ENCODE results near the gene PTPRS. TPM values are rescaled to one million over a fixed set of nuclear protein-coding genes. Genes with fewer than 3 reads are reported as not detected.
A peak's percentile ranks its signal among the peaks of the same experiment; 100 is the strongest.

Gene PTPRS
- total RNA-seq, 4 donors from 2014 or later = 446 to 795 (median 529) TPM

DNA sequence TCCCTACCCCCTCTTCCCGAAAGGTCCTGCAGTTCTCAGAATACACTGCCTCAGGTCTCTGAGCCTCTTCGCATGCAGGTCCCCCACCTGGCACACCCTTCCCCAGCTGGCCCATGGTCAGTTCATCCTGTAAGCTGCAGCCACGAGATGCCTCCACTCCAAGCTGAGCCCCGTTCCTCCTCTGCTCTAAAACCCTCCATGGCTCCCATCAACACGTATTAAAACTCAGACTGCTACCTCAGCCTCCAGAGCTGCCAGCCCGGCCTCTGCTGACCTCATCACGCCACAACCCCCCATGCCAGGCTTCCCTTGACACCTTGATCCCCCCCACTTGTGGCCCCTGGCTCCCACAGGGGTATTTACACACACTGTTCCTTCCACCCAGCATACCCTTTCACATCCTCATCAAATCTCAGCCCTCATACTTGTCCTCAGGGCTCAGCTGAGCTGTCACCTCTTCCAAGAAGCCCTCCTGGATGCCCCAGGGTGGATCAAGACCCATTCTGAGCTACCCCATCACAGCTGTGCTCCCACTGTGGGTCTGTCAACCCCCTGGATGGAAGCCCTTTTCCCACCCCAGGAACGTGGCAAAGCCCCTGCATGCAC is 48.9 kb downstream of the PTPRS start:
- H3K4me1 ChIP-seq = peaks cover 3 to 73% (median 34%) of the 10 kb centered on the region in 4 donors
- no peaks in the 10 kb centered on the region for H3K9me3 ChIP-seq
- peak overlapping the region; percentile 68 to 88 (median 78) for H3K4me3 ChIP-seq
- TF ChIP-seq POLR2A (IDR thresholded peaks at IDR 0.05) = no peak
- TF ChIP-seq EP300 (IDR thresholded peaks at IDR 0.05) = no peak
- TF ChIP-seq, protein P1, sequence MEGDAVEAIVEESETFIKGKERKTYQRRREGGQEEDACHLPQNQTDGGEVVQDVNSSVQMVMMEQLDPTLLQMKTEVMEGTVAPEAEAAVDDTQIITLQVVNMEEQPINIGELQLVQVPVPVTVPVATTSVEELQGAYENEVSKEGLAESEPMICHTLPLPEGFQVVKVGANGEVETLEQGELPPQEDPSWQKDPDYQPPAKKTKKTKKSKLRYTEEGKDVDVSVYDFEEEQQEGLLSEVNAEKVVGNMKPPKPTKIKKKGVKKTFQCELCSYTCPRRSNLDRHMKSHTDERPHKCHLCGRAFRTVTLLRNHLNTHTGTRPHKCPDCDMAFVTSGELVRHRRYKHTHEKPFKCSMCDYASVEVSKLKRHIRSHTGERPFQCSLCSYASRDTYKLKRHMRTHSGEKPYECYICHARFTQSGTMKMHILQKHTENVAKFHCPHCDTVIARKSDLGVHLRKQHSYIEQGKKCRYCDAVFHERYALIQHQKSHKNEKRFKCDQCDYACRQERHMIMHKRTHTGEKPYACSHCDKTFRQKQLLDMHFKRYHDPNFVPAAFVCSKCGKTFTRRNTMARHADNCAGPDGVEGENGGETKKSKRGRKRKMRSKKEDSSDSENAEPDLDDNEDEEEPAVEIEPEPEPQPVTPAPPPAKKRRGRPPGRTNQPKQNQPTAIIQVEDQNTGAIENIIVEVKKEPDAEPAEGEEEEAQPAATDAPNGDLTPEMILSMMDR (IDR thresholded peaks at IDR 0.05) = no peak
- 55 to 70% methylated on average over 8 of the region's 8 CpGs for WGBS, 2 donors
- no peaks in the 10 kb centered on the region for H3K27me3 ChIP-seq
- H3K27ac ChIP-seq = peak overlapping the region; percentile 88 to 96 (median 92)
- DNase-seq (ENCODE audit: low spot score in 2 of 2) = no peak
- no peaks in the 10 kb centered on the region for H3K36me3 ChIP-seq

Other genes starting within 250 kb of the PTPRS start
- not detected for gene ZNRF4, start 114.6 kb upstream of the PTPRS start, total RNA-seq
- gene TINCR, start 227.1 kb upstream of the PTPRS start, total RNA-seq = 10 to 100 TPM in 1 of 4 donors, 1 to 10 TPM in 2, under 1 TPM in 1; 0.30 to 13.9 (median 5.1) TPM

All from tibial nerve (tissue), 4 donors.